HepG2 (cell line): ENCODE data around the gene TENT5D.

Experiments
- BRCA1 ChIP-seq: sonication (generic); formaldehyde crosslinking; IDR thresholded peaks from 2 replicates; pipeline ENCODE4 v1.4.0; 2020; ENCODE audit warnings: missing genetic modification reagents
- CREB1 ChIP-seq, 2 experiments: fragments of 450-650 bp in 1 of 2; IDR thresholded peaks; 2 replicates each; pipeline ENCODE4 v1.6.1; 2016 to 2017; ENCODE audit warnings: control low read depth in 1 of 2, mild to moderate bottlenecking in 1 of 2, missing compliant biosample characterization in 1 of 2, missing genetic modification characterization in 1 of 2
- NFE2L2 ChIP-seq: fragments of 150-350 bp; IDR thresholded peaks from 2 replicates; pipeline ENCODE4 v1.6.1; 2014; ENCODE audit warnings: low read length
- NR2F6 ChIP-seq, 2 experiments: IDR thresholded peaks; 2 replicates each; pipeline ENCODE4 v1.6.1; 2016; ENCODE audit warnings: antibody characterized with exemption in 1 of 2, mild to moderate bottlenecking in 1 of 2
- RORA ChIP-seq: sonication (generic); formaldehyde crosslinking; IDR thresholded peaks from 2 replicates; pipeline ENCODE4 v1.5.0; 2020; ENCODE audit warnings: mild to moderate bottlenecking, missing genetic modification reagents, moderate library complexity
- ZBTB20 ChIP-seq: sonication (generic); formaldehyde crosslinking; IDR thresholded peaks from 2 replicates; pipeline ENCODE4 v1.8.1; 2023; ENCODE audit warnings: missing genetic modification reagents, low read depth, mild to moderate bottlenecking, borderline replicate concordance
- ZNF124 ChIP-seq: sonication (generic); formaldehyde crosslinking; IDR thresholded peaks from 2 replicates; pipeline ENCODE4 v1.4.0; 2020; ENCODE audit warnings: missing genetic modification reagents
- ZNF207 ChIP-seq: fragments of 450-650 bp; IDR thresholded peaks from 2 replicates; pipeline ENCODE4 v1.6.1; 2016; ENCODE audit warnings: antibody characterized with exemption, borderline replicate concordance
- ZNF724P ChIP-seq: sonication (generic); formaldehyde crosslinking; IDR thresholded peaks from 2 replicates; pipeline ENCODE4 v1.8.0; 2022; ENCODE audit warnings: missing genetic modification reagents, borderline replicate concordance
- ZSCAN29 ChIP-seq: sonication (generic); formaldehyde crosslinking; conservative IDR thresholded peaks from 2 replicates; pipeline ENCODE4 v1.4.0; 2020; ENCODE audit warnings: mild to moderate bottlenecking, missing genetic modification reagents
- TF ChIP-seq, protein P1 (sequence below): sonication (generic); formaldehyde crosslinking; IDR thresholded peaks from 2 replicates; pipeline ENCODE4 v1.5.0; 2020; ENCODE audit warnings: mild to moderate bottlenecking, missing genetic modification reagents, moderate library complexity
- TF ChIP-seq, protein P2 (sequence below): sonication (generic); formaldehyde crosslinking; IDR thresholded peaks from 2 replicates; pipeline ENCODE4 v1.4.0; 2020; ENCODE audit warnings: low read depth, mild to moderate bottlenecking, missing genetic modification reagents
- TF ChIP-seq, protein P3 (sequence below), 2 experiments: sonication (generic) in 1 of 2; formaldehyde crosslinking in 1 of 2; IDR thresholded peaks; 2 replicates each; pipeline versions ENCODE4 v1.5.1 to v1.6.1; 2011 to 2020; ENCODE audit warnings: borderline replicate concordance in 1 of 2, low read depth in 1 of 2, low read length in 1 of 2, mild to moderate bottlenecking in 1 of 2, missing genetic modification reagents in 1 of 2, moderate library complexity in 1 of 2

DNA sequence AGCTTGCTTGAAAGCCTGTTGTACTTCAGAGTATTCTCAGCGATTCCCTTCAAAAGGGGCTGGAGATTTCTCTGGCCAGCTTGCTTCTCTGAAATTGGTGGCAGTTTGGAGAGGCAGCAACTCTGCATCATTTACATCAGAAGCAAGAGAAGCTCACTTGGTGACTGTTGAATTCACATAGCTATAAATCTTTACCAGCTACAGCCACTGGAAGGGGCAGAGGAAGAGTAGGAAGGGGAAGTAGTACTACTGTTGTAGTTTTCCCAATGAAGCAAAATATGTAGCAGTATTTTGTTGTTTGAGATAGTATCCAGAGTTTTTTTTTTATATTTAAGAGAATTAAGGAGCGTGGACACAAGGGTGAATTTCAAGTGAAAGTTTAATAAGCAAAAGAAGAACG is 2.8 kb downstream of the TENT5D start:
- TF ChIP-seq ZSCAN29 (CRISPR knock-in tag) (no peak), ZNF207 (no peak), CREB1 (IDR thresholded peaks at IDR 0.05) (no peak), CREB1 (CRISPR knock-in tag; IDR thresholded peaks at IDR 0.05) (no peak), ZBTB20 (CRISPR knock-in tag) (no peak), ZNF124 (CRISPR knock-in tag) (no peak), NFE2L2 (no peak), BRCA1 (CRISPR knock-in tag) (no peak), ZNF724P (CRISPR knock-in tag) (no peak), RORA (CRISPR knock-in tag) (no peak), NR2F6 (IDR thresholded peaks at IDR 0.05) (no peak), NR2F6 (CRISPR knock-in tag; IDR thresholded peaks at IDR 0.05) (no peak)
- TF ChIP-seq, protein P1, sequence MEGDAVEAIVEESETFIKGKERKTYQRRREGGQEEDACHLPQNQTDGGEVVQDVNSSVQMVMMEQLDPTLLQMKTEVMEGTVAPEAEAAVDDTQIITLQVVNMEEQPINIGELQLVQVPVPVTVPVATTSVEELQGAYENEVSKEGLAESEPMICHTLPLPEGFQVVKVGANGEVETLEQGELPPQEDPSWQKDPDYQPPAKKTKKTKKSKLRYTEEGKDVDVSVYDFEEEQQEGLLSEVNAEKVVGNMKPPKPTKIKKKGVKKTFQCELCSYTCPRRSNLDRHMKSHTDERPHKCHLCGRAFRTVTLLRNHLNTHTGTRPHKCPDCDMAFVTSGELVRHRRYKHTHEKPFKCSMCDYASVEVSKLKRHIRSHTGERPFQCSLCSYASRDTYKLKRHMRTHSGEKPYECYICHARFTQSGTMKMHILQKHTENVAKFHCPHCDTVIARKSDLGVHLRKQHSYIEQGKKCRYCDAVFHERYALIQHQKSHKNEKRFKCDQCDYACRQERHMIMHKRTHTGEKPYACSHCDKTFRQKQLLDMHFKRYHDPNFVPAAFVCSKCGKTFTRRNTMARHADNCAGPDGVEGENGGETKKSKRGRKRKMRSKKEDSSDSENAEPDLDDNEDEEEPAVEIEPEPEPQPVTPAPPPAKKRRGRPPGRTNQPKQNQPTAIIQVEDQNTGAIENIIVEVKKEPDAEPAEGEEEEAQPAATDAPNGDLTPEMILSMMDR (CRISPR knock-in tag) = no peak
- TF ChIP-seq, protein P2, sequence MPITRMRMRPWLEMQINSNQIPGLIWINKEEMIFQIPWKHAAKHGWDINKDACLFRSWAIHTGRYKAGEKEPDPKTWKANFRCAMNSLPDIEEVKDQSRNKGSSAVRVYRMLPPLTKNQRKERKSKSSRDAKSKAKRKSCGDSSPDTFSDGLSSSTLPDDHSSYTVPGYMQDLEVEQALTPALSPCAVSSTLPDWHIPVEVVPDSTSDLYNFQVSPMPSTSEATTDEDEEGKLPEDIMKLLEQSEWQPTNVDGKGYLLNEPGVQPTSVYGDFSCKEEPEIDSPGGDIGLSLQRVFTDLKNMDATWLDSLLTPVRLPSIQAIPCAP (CRISPR knock-in tag) = no peak
- TF ChIP-seq, protein P3, sequence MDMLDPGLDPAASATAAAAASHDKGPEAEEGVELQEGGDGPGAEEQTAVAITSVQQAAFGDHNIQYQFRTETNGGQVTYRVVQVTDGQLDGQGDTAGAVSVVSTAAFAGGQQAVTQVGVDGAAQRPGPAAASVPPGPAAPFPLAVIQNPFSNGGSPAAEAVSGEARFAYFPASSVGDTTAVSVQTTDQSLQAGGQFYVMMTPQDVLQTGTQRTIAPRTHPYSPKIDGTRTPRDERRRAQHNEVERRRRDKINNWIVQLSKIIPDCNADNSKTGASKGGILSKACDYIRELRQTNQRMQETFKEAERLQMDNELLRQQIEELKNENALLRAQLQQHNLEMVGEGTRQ (IDR thresholded peaks at IDR 0.05; ENCODE audit: low read depth, low read length) = no peak
- TF ChIP-seq, protein P3 (CRISPR knock-in tag; IDR thresholded peaks at IDR 0.05; ENCODE audit: borderline replicate concordance) = no peak
